NCI-H345 treated with DMSO at 0.1 percent for 48 hours (cell line): ENCODE measurements around the gene TMC1.
"Not testable (repeated sequence)": the region's sequence is repeated elsewhere in the genome, so short reads cannot be mapped to it uniquely, and the experiment has no call there.

ENCODE experiments used
- DNase-seq: peaks from one replicate; lab custom pipeline; 2025; ENCODE audit not compliant: unreplicated experiment; lab: John Stamatoyannopoulos, UW

TMC1 gene

DNA sequence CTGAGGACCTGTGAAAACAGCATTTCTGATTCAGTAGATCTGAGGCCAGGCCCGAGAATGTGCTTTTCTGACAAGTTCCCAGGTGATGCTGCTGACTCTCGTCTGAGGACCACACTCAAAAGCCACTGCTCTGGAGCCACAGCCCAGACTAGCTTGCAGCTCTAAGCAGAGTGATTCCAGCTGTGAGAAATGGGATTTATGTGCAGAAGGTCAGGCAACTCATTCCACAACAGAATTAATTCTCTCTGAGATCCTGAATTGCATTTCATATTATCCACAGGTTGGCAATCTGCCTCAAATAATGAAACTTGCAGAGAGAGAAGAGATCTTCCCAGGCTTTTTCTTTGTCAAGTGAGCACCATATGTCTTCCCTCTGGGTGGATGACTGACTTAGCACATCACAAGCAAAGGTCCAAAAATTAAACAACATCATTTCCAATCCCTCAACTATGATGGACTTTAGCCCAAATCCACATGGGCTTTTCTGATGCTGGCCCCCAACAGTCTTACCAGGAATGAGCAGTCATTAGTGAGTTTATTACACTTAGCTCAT, 291.2 kb downstream of the TMC1 start:
- DNase-seq = no peak

DNA sequence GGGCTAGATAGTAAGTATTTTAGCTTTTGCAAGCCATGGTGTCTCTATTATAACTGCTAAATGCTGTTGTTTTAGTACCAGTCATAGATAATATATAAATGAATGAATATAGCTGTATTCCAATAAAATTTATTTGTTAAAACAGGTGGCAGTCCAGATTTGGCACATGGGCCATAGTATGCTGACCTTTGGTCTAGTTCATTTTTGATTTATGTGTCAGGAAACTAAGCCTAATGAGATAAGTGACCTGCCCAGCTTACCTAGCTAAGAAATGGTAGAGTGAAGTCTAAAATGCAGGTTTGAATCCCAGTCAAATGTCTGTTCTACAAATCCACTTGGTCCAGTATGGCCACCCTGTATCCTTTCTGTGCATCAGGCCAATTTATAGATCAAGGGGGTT, 292.1 kb downstream of the TMC1 start:
- no peak for DNase-seq

DNA sequence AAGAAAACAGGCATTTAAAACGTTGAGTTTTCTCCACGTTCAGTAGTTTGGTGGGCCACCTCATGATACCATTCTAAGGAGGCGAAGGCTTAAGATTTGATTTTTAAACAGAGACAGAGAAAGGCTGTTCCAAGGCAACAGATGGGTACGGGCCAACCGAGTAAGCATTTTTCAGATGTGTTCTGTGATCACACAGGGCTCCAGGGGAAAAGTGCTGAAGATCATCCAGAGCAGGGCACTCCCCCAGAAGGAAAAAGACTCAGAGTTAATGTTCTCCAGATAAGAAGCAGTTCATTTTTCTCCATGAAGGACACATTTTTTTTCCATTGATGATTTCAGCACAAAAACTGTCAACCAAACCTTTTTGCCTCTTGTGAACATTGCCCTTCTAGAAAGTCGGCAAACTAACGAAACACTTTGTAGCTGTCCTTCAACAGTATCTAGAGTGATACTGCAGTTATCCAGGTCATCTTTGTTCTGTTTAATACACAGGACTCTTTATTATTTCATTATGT, 292.7 kb downstream of the TMC1 start:
- no peak for DNase-seq

DNA sequence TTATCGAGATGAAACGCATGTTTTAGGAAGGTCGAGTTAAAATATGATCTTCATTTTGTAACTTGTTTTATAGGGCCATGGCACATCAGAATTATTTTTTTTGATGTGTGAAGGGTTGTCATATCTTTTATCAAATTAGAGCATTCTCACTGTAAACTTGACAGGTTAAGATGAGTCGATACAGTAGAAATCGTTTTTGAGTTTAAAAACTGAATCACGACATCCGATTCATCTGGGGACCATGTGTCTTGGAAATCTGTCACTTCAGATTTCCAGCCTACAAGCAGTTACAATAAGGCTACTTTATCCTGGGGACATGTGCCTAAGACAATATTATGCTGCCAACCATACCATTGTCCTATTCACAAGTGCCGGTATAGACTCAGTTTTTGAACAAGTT, 295.3 kb downstream of the TMC1 start:
- no peak for DNase-seq

DNA sequence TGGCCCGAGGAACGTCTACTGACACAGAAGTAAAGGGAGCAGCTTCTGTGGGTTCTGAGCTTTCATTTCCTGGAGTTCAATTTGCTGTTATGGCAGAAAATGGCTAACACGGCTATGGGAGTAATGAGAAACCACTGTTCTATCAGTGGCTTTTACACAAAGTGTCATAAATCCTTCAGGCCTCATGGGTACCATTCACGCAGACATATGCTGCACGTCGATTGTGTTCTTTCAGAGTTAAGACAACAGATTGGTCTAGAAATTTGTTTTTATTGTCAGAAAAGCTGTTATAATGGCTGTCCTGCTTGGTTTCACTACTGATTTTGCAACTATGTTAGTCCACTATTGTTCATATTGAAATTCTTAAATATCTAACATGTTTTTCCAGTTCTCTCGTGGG, 296.0 kb downstream of the TMC1 start:
- no peak for DNase-seq

DNA sequence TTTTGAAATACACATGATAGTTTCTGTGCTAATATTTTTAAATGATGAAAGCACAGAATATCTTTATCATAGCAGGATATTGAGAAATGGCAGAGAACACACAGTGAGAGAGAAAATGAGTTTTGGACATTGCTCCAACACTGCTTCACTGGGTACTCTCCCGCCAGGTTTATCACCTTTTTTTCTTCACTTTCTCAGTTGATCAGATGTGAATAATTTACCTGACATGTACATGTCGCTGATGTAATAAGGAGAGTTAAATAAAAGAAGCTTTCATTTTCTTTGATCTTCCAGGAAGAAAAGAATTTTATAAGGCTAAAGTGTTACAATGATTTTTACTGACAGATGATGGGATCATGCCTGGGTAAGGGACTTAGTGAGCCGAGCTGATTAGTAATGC, 297.0 kb downstream of the TMC1 start:
- no peak for DNase-seq

DNA sequence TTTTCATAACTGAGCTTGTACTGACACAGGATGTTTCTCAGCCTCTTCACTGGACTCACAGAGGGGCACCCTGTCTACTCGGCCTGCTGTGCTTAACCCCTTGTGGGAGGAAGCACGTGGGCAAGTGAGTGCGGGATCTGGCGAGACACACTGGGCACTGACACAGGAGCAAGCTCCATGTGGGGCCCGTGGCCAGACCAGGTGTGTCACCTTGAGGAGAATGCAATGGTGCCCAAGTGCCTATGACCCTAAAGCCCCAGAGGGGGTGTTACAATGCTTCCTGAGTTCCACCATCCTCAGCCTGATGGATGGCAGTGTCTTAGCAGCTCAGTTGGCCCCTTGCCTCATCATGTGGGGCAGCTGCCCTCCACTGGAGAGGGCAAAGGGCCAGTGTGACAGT, 302.6 kb downstream of the TMC1 start:
- no peak for DNase-seq

DNA sequence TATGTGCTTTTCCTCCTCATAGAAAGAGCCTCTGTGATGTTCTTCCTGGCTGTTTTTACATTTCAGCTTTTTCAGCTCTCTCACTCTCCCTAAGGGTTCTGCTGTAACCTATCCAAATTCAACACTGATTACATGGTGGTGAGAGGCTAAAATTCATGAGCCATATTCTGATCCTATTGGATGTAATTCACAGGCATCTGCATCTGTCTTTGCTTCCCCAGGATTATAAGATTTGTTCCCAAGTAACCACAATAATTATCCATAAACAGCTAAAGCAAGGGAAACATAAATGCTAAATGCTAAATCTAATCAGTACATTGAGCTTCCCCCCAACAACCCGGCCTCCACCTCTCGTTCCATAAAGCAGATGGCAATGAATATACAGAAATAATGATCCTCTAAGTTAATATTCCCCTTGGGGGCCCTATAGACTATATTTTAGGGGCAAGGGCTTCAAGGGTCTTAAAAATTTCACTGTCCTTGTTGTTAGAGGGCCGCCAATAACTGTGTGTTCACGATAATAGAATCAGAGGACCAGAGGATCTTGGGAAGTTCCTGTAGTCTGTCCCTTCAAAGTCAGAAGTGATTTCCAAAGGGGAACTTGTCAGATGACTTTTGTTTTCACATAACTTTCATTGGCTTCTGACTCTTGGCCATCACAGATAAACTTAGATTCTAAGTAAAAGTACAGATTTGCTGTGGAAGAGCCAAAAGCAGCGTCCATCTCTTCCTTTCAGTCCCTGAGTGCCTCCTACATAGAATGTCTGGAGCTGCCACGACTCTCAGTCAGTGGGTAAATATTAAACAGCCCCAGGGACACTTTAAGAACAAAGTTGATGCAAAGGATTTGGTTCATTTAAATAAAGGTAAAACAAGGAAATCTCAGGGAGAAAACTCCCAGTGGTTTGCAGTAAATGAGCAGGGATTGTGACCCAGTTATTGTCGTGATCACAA, 305.9 kb downstream of the TMC1 start:
- no peak for DNase-seq

DNA sequence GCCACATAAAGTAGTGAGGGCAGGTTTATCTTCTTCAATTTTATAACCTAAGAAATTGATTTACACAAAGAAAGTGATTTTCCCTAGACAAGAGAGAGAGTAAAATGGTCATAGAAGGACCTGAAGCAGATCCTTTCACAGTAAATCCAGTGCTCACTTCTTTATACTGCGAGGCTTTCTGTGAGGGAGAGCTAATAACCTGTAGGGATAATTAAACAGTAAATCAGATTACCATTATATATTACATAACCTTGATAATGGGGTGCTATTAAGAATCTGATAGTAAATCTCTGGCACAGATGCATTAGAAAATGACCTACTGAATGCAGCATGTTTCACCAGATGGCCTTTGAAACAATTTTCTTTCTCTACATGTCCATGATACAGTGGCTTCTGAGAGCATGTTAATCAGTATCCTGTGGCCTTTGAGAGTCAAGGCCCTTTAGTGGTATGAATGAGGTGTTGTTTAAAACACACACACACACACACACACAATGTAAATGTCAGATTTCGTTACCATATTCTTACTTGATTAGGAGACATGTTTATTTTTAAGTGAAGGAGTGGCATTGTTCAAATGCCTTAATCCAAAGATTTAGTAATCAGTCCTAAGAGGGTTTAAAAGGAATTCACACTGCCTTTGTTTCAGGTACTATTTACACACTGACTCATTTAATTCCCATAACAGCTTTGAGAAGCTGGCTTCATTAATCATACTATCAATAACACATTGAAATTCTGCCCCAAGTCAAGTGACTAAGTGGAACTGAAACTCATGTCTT, 306.7 kb downstream of the TMC1 start:
- no peak for DNase-seq

DNA sequence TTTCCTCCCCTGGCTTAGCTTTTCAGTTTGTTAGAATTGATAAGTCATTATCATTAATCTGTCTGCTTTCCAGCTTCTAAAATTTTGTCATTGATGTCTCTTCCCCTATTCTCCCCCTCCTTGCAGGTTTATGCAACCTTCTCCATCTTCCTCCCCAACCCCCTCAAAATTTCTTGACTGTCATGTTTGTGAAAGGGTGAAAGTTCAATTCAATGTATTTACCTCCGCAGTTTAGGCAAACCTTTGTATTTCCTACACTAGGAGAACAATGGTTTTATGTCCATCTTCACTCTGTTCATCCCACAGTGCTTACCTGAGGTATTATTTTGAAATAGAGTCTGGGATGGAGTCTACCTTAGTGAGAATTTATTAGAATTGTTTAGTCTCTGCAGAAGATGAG, 313.6 kb downstream of the TMC1 start:
- DNase-seq = no peak

DNA sequence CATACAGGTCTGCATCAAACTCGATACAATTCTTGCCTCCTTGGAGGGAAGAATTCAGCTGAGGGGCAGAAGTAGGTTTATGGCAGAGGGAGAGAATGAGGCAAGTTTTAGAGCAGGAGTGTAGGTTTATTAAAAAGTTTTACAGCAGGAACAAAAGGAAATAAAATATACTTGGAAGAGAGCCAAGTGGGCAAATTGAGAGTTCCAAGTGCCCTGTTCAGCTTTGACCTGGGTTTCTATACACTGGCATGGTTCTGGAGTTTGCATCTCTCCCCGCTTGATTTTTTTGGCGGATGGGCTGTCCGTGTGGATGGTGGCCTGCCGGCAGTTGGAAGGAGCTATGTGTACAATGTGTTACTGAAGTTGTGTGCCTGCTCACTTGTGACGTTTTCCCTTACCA, 315.4 kb downstream of the TMC1 start:
- DNase-seq = no peak

DNA sequence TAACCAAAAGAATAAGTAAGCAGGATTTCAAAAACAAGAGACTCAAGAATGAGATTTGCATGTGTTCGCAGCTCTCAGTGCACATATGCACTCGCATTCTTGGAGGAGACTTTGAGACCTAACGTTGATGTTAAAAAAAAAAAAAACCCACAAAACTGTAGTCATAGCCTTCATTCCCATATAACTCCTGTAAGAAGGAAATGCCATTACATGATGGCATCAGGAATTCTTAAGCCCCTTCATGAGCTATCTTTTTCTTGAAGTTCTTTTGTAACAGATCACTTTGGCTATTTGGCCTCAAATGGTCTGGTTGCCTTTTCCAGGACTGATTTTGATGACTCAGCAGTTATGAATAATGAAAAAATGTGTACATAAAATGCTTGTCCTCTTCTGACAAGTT, 317.7 kb downstream of the TMC1 start:
- DNase-seq = no peak

DNA sequence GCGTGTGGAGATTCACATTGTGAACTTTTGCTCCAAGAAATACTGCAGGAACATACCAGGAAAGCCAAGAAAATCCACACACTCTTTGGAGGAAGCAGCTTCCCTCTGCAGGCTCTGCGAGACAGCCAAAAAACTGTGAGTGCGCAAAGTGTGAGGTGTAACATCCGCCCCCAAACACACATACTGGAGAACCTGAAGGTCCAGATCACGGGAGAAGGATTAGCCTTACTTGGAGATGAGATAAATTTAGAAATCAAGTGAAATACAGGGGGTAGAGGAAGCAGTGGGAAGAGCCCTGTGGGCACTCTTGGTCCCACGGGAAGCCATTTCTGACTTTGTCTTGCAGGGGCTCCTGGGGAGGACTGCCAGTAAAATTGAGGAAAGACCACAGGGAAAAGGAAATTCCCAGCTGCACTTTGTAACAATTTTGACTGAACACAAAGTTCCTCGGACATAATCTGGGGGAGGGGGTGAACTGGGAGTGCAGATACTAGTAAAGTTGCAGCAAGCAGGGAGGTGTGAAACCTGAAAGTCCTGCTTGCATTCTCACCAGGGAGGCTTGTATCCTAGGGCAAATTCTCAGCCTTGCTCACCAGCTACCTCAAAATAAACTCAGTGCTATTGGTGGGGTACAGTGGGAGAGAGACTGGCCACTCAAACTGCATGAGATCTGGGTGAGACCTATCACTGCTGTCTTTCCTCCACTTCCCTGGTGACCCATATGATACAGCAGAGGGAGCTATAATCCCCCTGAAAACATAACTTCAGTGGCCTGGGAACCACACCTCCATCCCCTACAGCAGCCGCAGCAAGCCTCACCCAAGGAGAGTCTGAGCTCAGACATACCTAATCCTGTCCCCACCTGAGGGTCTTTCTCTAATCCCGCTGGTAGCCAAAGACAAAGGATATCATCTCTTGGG, 322.4 kb downstream of the TMC1 start:
- DNase-seq = no peak

DNA sequence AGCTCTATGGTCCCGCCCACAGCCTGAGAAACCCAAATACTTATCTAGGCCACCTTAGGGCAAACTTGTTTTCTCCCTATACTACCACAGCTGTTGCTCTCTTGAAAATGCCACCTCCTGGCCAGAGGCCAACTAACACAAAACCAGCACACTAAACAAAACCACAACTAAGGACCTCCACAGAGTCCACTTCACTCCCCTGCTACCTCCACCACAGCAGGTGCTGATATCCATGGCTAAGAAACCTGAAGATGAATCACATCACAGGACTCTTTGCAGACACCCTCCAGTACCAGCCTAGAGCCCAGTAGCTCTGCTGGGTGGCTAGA, 323.0 kb downstream of the TMC1 start:
- DNase-seq = no peak

DNA sequence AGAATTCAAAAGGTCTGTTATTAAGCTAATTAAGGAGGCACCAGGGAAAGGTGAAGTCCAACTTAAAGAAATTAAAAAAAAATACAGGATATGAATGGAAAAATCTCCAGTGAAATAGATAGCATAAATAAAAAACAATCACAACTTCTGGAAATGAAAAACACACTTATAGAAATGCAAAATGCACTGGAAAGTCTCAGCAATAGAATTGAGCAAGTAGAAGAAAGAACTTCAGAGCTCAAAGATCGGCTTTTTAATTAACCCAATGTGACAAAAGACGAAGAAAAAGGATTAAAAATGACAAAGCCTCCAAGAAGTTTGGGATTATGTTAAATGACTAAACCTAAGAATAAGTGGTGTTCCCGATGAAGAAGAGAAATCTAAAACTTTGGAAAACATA, 323.6 kb downstream of the TMC1 start:
- DNase-seq = not testable (repeated sequence)

DNA sequence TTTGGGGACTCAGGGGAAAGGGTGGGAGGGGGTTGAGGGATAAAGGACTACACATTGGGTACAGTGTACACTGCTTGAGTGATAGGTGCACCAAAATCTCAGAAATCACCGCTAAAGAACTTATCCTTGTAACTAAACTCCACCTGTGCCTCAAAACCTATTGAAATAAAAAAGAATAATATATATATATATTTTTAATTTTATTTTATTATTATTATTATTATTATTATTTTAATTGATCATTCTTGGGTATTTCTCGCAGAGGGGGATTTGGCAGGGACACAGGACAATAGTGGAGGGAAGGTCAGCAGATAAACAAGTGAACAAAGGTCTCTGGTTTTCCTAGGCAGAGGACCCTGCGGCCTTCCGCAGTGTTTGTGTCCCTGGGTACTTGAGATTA, 328.8 kb downstream of the TMC1 start:
- DNase-seq = not testable (repeated sequence)

DNA sequence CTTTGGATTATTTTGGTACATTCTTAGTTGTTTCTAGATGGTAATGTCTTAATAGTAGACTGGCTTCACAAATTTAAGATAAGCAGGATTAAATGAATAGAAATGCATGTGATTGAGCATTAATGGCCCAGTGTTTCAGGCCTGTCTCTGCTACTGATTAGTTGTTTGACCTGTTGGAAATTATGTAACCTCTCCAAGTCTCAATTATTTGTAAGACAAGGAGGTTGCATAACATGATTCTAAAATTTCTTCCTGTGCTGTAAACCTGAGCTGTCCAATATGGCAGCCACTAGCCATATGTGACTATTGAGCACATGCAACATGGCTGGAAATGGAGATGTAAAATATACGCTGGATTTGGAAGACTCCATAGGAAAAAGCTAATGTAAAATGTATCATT, 333.9 kb downstream of the TMC1 start:
- DNase-seq = no peak

DNA sequence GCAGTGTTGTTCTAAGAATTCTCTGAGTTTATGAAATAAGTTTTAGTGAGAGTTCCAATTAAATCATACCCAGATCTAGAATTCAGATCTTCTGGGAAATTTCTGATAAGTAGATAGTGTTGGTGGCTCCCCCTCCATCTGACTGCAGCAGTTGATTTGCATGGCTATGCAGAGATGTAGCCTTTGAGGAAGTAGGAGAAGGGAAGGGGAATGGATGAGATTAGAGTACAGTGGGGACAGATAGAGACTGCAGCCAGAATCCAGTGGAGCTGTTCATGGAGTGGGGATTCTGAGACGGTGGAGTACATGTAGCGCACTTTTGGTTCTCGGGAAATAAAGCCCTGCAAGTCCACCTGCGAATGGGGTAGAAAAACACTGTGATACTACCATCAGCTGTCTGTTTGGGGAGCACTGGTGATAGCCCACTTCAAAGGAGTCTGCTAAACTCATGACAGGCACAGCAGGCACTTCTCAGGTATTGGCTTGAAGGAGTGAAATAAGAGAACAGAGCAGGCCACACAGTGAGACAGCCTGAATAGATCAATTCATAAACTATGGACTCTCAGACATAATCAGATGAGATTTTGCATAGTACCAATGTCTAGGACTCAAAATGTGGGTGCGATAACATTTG, 334.6 kb downstream of the TMC1 start:
- DNase-seq = no peak

DNA sequence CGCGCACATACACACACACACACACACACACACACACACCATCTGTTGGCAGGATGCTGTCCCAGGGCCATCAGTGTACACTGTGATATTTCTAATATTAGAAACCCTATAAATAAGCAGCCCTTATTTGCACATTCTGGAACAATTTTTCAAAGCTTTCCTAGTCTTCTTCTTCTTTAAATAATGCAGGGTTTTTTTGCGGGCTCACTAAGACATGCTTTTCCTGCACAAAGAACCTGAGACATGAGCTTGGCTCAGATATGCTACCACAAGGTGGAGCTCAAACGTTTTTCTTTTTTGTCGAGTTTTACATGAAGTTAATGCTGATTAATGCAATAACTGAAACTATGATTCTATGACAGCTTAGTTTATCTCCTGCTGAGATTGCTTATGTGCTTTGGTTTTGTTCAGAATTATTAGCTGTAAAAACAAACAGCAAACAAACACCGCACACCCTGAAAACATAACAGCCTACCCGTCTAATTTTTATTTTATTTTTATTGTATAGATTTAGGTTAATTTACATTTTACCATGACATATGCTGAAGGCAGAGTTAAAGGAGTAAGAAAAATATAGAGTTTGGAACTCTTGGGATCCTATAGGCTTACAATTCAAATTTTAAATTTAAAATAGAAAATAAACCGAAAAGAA, 335.7 kb downstream of the TMC1 start:
- no peak for DNase-seq

DNA sequence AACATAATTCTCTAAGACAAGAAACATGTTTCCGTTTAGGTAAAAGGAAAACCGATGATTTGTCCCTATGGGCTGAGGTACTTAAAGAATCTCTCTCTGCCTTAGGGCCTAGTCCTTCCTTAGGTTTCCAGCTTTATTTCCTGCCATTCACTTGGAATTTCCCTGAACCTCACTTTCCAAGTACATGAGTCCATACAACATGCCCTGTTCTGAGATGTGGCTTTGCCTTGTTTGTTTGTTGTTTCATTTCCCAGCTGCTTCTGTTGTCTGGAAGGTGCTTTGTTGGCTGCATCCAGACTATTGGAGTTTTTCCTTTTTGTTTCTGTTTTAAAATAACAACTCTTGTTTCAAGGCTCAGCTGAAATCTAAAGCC, 336.2 kb downstream of the TMC1 start:
- DNase-seq = no peak
